Fibroblast of skin of right quadriceps (primary cell): Measurements from ENCODE around the gene PEPD.

Experiments used
- DNase-seq: peaks from one replicate; pipeline ENCODE4 v3.0.0-alpha.2; 2013

Gene PEPD

GRCh38 chr19:33393286-33394005 lies 128.1 kb downstream of the PEPD start:
- no peak for DNase-seq

GRCh38 chr19:33392341-33393285 lies 129.0 kb downstream of the PEPD start:
- no peak for DNase-seq

- no peak for DNase-seq
Observed at GRCh38 chr19:33391631-33392249, 129.9 kb downstream of the PEPD start.

- no peak for DNase-seq
Observed at GRCh38 chr19:33390908-33391630, 130.5 kb downstream of the PEPD start.

GRCh38 chr19:33390101-33390907 lies 131.3 kb downstream of the PEPD start:
- no peak for DNase-seq

GRCh38 chr19:33389421-33390100 lies 132.0 kb downstream of the PEPD start:
- no peak for DNase-seq

GRCh38 chr19:33388725-33389420 lies 132.7 kb downstream of the PEPD start:
- DNase-seq, result no peak

- DNase-seq, result no peak
Observed at GRCh38 chr19:33388231-33388724, 133.3 kb downstream of the PEPD start.

GRCh38 chr19:33387351-33388230 lies 134.0 kb downstream of the PEPD start:
- no peak for DNase-seq

GRCh38 chr19:33386361-33386858 lies 135.2 kb downstream of the PEPD start:
- no peak for DNase-seq

GRCh38 chr19:33385956-33386355 lies 135.6 kb downstream of the PEPD start:
- no peak for DNase-seq

GRCh38 chr19:33384983-33385382 lies 136.6 kb downstream of the PEPD start:
- DNase-seq, result no peak

- no peak for DNase-seq
Observed at GRCh38 chr19:33383720-33384292, 137.8 kb downstream of the PEPD start.

GRCh38 chr19:33382982-33383381 lies 138.6 kb downstream of the PEPD start:
- DNase-seq, result no peak

GRCh38 chr19:33382006-33382405 lies 139.6 kb downstream of the PEPD start:
- DNase-seq, result no peak

- no peak for DNase-seq
Observed at GRCh38 chr19:33381101-33381500, 140.5 kb downstream of the PEPD start.

- DNase-seq, result no peak
Observed at GRCh38 chr19:33379151-33379829, 142.3 kb downstream of the PEPD start.
